GM19193 (cell line): ENCODE data around the gene CNPPD1.

Experiments used
- POLR2A ChIP-seq: IDR thresholded peaks from 4 replicates; pipeline ENCODE4 v1.6.1; 2011; ENCODE audit not compliant: insufficient read depth, insufficient read length; ENCODE audit errors: extremely low read depth

CNPPD1 gene

DNA sequence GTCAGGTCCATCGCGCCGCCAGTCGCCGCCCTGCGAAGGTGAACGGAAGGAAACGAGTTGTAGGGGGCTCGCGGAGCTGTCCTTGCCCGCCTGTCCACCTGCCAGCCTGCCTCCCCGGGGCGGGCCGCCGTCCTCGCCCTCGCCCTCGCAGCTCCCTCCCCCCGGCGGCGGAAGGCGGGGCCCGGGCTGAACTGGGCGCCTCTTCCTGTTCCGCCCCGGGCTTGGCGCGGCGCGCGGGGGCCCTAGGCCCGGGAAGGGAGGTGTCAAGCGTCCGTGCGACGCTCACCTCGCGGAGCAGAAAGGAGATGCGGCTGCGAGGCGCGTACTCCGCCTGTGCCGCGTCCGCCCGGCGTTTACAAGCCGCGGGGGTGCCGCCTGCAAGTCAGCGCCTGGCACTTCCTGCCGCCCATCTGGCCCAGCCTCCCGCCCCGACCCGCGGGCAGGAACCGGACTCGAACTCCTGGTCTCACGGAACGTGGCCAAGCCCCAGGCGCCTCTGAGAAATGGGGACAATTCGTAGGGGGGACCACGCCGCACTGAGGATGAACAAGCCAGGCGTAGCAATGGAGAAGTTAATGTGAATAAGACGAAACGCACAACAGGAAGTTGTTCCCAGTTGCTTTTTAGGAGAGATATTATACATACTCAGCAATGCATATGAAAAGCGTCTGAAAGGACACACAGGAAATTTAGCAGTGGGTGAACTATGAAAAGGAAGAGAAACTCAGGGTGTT lies at the start of gene CNPPD1:
CNPPD1 (minus strand) TSS at position 108 of the 734 bp plus-strand sequence; CDS start at position 11, 97 bp downstream.
- TF ChIP-seq POLR2A, result peak; percentile 86

DNA sequence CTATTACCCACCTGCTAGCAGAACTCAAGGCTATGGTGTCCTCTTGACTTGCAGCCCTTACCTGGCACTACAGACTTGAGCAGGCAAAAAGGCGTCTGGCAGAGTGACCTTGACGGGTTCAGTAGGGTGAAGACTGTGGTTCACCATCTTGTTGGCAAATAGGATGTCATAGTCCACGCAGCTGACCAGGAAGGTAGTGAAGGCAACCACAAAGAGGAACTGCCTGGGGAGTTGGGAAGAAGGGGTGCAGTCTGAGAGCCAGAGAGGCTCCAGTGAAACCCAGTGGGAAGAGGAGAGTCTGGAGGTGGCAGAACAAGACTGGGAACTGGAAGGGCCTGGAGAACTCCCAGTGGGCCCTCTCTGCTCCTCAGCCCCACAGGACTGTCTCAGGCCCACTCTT lies 48.6 kb upstream of the CNPPD1 start:
- no peak for TF ChIP-seq POLR2A

DNA sequence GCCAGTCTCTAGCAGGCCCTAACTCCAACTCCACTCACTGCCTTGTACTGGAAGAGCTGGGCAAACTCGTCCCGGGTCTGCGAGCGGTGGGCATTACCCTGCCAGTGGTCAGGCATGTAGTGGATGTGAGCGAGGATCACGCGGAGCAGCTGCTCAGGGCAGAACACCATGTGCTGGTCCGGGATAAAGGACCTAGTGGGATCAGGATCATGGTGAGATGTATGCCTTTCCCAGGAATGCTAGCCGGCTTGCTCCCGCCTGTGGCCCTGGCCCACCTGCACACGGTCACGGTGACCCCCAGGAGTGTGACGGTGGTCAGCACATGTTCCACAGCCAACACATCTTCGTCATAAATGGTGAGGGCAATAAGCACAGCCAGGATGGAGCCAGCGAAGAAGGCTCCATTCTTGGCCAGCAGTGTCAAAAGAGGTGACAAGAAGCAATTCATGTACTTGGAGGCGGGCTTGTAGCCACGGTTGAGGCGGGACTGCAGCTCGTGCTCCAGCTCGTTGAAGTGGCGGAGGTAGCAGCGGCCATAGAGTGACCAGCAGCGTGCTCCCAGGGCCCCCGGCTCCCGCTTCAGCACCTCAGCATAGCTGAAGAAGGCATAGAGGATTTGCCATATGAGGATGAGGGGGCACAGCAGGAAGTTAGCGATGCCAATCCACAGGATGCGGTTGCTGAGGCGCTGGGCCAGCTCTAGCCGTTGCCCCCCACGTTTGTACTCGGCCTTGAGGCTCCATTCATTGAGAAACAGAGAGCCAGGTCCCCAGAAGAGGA lies 47.3 kb upstream of the CNPPD1 start:
- no peak for TF ChIP-seq POLR2A

DNA sequence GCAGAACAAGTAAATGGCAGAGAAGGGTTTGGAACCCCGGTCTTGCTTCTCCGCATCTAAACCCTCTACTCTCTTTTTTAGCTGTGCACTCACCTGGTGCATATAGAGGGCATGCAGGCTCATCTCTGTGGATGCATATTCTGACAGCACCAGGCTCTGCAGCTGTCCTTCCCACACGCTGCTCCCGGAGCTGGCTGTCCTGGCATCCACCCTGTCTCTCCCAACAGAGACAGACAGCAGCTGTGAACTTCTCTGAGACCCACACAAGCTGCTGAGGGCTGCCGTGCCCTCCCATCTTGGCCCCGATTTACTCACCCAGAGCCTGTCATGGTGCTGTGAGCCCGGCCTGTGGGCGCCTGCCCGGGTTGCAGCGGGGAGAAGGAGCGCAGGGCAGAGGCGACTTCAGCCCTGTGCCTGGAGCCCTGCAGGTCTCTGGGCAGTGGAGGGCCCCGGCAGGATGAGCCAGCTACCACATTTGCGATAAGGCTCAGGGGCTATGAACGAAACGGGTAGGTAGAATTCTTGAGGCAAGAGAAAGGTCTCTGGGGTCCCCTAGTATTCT lies 45.3 kb upstream of the CNPPD1 start:
- no peak for TF ChIP-seq POLR2A

DNA sequence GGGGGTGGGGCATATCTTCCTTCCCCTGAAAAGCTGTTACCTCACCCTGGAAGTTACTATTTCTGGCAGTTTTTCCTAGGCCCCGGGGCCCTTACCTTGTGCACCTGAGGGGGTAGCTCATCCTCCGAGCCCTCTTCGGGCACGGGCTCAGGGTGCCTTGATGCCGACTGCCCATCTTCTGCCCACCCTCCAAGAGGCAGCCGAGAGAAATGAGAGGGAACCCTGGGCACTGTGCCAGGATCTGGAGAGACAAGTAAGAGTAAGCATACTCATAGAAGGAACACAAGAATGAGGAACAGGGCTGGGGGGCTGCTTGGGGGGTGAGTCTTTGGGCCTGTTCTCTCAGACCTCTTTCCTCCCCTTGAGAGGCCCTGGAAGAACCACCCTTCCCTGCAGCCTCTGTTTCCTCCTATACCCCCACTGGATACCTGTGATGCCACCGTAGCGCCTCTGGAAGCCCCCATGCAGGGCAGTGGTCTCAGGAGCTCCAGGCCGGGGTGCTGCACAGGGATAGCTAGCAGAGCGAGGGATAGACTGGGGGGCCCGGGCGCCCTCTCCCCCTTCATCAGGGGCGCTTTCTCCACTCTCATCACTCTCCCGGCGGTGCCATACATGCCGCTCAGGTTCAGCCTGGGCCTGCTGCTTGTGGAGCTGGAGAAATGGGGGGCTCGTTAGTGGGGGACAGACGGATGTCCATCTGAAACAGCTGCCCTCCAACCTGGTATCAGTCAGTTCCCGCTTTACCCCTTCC lies 44.1 kb upstream of the CNPPD1 start:
- no peak for TF ChIP-seq POLR2A

DNA sequence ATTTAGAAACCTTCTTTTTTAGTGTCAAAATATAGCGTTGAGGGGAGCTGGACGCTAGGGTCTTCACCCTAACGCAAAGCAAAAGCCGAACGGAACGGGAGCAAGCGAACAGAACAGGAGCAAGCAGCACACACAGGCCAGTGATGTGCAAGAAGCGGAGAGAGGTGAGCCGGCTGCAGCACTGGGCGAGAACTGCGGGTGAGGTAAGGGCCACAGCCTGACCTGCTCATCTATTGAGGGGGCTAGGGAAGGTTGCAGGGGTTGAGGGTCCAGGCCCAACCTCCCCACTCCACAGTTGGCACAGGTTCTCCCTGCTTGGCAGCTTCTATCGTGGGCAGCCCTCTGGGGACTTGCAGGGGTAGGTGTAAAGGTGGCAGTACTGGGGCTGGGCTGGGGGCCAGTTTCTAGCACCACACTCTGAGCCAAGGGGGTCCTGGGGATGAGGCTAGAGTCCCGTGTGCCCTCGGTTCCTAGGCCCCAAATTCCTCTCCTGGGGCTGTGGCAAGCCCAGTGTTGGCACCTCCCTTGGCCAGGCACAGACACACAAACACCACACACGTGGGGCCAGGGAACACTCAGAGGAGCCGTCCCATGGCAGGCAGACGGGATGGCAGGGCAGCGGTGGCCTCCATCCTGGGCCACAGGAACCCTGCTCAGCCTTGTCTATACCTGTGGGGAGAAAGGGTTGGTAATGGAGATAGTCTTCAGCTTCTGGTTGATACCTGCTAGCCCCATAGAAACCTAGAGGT lies 43.2 kb upstream of the CNPPD1 start:
- no peak for TF ChIP-seq POLR2A

DNA sequence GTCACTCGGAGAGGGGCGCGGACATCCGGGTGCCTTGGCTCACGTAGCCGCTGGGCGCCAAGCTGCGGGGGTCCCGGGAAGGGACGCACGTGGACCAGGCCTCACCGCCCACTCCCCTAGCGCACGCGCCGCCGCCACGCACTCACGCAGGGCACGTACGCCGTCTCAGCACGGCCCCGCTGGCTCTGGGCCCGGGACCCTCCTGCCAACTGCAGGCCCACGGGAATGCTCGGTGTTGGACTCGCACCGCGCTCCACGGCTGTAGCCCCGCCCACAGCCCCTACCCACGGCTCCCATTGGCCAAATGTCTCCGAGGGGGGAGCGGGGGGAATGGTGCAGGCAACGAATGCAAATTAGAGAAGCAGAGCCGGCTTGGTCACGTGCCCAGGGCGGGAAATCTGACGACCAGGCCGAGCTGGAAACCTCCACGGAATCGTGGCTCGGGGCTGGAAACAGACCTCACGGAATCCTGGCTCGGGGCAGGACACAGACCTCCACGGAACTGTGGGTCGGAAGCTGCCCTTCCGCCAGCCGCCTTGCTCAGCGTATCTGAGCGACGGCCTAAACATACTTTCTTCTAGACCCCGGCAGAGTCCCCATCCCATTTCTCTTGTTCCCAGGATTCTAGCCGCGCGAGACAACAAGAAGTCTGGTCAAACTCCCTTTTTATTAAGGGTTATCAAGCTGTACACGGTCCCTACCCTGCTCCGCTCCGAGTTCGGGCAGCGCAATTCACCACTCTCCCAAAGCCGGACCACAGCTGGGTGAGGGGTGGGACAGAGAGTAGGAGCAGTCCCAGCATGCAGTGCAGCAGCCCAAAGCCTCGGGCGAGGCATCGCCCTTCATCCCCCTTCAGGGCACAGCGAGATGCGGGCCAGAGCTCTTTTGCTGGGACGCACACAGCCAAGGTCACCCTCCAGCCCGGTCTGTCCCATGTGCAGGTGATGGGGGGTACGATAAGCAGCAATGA lies 42.3 kb upstream of the CNPPD1 start, which contains the start of gene ABCB6:
ABCB6 (minus strand) TSS at position 227 of the 970 bp plus-strand sequence. CDS start 285 bp downstream, outside the sequence.
- peak; percentile 87 for TF ChIP-seq POLR2A

DNA sequence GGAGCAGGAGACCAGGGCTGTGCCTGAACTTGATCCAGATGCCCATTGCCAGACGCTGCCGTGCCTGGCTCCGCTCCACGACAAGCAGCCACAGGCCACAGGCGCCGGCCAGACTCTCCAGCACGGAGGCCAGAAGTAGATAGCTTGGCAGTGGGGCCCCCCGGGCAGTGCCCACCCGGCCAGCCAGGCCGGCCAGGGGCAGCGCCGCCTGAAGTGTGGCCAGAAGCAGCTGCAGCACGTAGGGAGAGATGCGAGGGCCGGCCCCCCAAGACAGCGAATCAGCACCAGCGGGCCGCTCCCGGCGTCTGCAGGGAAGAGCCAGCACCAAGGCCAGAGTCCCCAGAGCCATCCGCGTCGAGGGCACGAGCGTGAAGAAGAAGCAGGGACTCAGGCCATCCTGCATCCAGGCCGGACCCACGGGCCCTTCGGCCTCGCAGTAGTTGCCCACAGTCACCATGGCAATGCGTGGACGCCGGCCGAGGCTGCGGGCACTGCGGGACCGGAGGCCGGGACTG lies 41.5 kb upstream of the CNPPD1 start:
- no peak for TF ChIP-seq POLR2A

DNA sequence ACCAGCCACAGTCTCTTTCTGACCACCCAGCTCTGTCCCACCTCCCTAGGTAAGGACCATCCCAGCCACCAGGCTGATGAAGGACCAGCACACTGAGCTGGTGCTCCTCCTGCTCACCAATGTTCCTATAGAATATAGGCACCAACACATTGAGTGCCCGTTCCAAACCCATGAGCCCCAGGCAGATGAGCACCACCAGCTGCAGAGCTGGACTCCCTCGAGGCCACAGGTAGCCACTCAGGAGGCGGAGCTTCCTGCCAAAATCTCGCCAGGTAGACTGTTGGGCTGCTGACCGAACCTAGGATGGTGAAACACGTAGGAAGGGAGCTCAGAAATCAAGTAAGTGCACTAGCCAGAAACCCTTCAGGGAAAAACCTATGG lies 39.8 kb upstream of the CNPPD1 start:
- no peak for TF ChIP-seq POLR2A

DNA sequence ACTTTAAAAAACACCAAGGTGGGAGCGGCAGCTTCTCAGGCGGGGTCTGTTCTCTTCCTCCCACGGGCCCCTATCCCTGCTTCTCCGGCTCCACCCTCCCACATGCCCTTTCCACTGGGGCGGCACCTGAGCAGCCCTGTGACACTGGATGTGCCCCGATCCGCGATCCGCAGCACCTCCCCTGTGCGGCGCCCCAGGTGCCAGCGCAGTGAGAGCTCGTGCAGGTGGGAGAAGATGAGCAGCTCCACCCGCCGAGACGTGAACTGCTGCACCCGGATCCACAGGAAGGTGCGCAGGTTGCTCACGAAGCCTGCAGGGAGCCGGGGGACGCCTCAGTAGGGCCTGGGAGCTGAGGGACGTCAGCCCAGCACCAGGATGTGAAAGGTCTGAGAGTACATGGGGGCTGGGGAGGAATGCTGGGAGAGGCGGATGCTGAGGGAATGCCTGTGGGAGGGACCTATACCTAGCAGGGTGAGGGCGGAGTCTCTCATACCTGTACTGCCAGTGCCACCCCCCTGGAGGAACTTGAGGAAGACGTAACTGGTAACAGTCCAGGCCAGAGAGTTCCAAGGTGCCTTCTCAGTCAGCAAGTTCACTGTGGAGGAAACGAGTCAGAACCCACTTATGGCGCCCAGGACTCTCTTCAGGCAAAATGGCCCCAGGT lies 39.3 kb upstream of the CNPPD1 start:
- no peak for TF ChIP-seq POLR2A

DNA sequence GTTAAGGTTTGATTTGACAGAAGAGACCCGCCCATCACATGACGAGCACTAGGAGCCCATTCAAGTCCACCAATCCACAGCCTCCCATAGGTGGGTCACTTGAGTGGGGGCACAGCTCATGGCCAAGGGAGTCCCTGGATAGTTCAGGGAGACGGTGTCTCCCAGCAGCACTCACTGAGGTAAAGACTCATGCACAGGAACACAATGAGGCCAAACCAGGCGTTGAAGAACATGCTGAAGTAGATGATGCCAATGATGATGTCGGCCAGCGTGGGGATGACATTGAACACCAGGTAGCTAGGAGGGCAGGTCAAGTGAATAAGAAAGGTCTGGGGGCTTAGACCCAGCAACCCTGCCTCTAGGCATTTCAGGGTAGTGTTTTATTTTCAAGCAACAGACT lies 38.1 kb upstream of the CNPPD1 start:
- TF ChIP-seq POLR2A, result no peak

DNA sequence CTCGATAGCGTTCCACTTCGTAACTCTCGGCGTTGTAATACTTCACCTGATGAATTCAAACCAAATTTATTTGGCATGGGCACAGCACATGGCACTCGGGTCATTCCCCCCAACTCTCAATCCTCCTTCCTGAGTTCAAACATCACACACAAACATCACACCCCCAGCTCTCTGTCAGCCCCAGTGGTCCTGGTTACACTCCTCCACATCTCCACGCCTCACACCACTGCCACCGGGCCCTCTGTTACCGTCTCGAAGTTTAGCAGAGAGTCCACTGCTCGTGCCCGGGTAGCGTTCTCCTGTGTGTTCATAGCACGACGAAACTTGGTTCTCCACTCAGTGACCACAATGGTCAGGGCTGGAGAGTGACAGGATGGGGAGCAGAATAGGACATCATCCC lies 37.4 kb upstream of the CNPPD1 start:
- TF ChIP-seq POLR2A, result no peak
